Fibroblast of lung (primary cell): Measurements from ENCODE around the gene NDUFB7. TPM values are rescaled to one million over a fixed set of nuclear protein-coding genes. Genes with fewer than 3 reads are reported as not detected.

Source experiments
- DNase-seq, 2 donors: peaks; one replicate each; pipeline versions ENCODE4 v3.0.0 to v3.0.0-alpha.2; 2010; ENCODE audit warnings: low read depth in 2 of 2
- H2AFZ ChIP-seq: 2 replicates; pipeline ENCODE4 v1.5.1; 2012; ENCODE audit warnings: low read length, control low read depth, inconsistent platforms
- H3K27ac ChIP-seq: 2 replicates; pipeline ENCODE4 v1.5.1; 2011; ENCODE audit warnings: low read length, control low read depth; ENCODE audit not compliant: insufficient read depth
- H3K27me3 ChIP-seq: 2 replicates; pipeline ENCODE4 v1.5.1; 2011; ENCODE audit warnings: mild to moderate bottlenecking, low read length; ENCODE audit not compliant: control insufficient read depth, insufficient read depth
- H3K36me3 ChIP-seq: 2 replicates; pipeline ENCODE4 v1.5.1; 2011; ENCODE audit warnings: low read length; ENCODE audit not compliant: control insufficient read depth, insufficient read depth
- H3K4me1 ChIP-seq: 2 replicates; pipeline ENCODE4 v1.5.1; 2011; ENCODE audit warnings: low read length; ENCODE audit not compliant: control insufficient read depth, insufficient read depth; ENCODE audit errors: extremely low read depth
- H3K4me2 ChIP-seq: 2 replicates; pipeline ENCODE4 v1.5.1; 2011; ENCODE audit warnings: low read length, control low read depth; ENCODE audit not compliant: insufficient read depth; ENCODE audit errors: extremely low read depth
- H3K4me3 ChIP-seq, 4 experiments: fragments of 200-600 bp in 1 of 4; sonication (generic) in 1 of 4; replicated peaks in 1 of 4; 2 replicates each; pipeline ENCODE4 v1.5.1; 2011 to 2016; ENCODE audit warnings: low read length in 4 of 4, low read depth in 3 of 4, mild to moderate bottlenecking in 3 of 4, control low read depth in 2 of 4, inconsistent platforms in 1 of 4, mixed read lengths in 1 of 4; ENCODE audit not compliant: insufficient read depth in 1 of 4; ENCODE audit errors: control extremely low read depth in 1 of 4
- H3K79me2 ChIP-seq: 2 replicates; pipeline ENCODE4 v1.5.1; 2012; ENCODE audit warnings: mild to moderate bottlenecking, low read length, inconsistent platforms; ENCODE audit not compliant: control insufficient read depth, insufficient read depth
- H3K9ac ChIP-seq: 2 replicates; pipeline ENCODE4 v1.5.1; 2011; ENCODE audit warnings: mild to moderate bottlenecking, low read length, control low read depth; ENCODE audit not compliant: insufficient read depth
- H3K9me3 ChIP-seq: 2 replicates; pipeline ENCODE4 v1.5.1; 2012; ENCODE audit warnings: low read depth, low read length; ENCODE audit not compliant: control insufficient read depth, insufficient read depth
- H4K20me1 ChIP-seq: 2 replicates; pipeline ENCODE4 v1.5.1; 2011; ENCODE audit warnings: low read length; ENCODE audit not compliant: control insufficient read depth, insufficient read depth; ENCODE audit errors: extremely low read depth
- EZH2 ChIP-seq: IDR thresholded peaks from 2 replicates; pipeline ENCODE4 v1.5.1; 2012; ENCODE audit warnings: low read length, control low read depth, mild to moderate bottlenecking; ENCODE audit errors: missing control alignments
- polyA plus RNA-seq, 2 donors: library from polyadenylated mRNA; depleted of rRNA in 1 of 2; stranded (reverse) in 1 of 2; unstranded in 1 of 2; fragments of >200 nt; gene quantifications; 2 replicates each; pipeline ENCODE4 v1.2.1, GENCODE V29; 2011 to 2012; ENCODE audit warnings: missing spikeins in 1 of 2
- total RNA-seq: library from RNA; depleted of rRNA; stranded (reverse); fragments of >200 nt; gene quantifications from 2 replicates; pipeline ENCODE4 v1.2.1, GENCODE V29; 2014
- TF ChIP-seq, protein P1 (sequence below), 2 donors: IDR thresholded peaks in 1 of 2; conservative IDR thresholded peaks in 1 of 2; 1 replicate in 1 of 2; 2 replicates in 1 of 2; pipeline ENCODE4 v1.5.1; 2011 to 2012; ENCODE audit warnings: low read length in 2 of 2, control low read depth in 1 of 2, inconsistent platforms in 1 of 2, low read depth in 1 of 2, mild to moderate bottlenecking in 1 of 2

Gene NDUFB7
- total and polyA plus RNA-seq, 2 donors (not counting 1 experiment from before 2014, with no cell fraction given), result 100 to 253 TPM

DNA sequence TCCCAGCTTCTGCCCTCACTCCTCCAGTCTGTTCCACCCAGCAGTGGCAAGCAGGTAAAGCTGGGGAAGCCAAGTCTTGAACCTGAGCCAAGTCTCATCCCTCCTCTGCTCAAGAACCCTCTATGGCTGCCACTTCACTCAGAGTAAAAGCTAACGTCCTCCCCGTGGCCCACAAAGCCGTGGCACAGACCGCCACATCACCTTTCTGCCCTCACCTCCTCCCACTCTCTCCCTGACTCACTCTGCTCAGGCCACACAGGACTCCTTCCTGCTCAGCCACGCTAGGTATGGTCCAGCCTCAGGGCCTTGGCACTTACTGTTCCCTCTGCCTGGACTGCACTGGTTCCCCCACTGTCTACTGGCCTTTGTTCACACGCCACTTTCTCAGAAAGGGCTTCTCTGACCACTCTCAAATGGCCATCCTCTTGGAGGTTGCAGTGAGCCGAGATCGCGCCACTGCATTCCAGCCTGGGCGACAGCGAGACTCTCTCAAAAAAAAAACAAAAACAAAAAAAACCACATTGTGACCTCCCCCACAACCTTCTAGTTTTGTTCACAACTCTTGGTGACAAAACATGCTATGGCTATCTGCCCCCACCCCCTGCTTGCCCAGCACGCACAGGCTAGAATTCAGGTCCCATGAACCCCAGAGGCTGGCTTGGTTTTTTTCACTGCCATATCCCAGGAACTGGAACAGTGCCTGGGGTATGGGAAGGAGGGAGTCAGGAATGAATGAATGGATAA, 15.8 kb downstream of the NDUFB7 start:
- TF ChIP-seq EZH2, result no peak
- TF ChIP-seq, protein P1, sequence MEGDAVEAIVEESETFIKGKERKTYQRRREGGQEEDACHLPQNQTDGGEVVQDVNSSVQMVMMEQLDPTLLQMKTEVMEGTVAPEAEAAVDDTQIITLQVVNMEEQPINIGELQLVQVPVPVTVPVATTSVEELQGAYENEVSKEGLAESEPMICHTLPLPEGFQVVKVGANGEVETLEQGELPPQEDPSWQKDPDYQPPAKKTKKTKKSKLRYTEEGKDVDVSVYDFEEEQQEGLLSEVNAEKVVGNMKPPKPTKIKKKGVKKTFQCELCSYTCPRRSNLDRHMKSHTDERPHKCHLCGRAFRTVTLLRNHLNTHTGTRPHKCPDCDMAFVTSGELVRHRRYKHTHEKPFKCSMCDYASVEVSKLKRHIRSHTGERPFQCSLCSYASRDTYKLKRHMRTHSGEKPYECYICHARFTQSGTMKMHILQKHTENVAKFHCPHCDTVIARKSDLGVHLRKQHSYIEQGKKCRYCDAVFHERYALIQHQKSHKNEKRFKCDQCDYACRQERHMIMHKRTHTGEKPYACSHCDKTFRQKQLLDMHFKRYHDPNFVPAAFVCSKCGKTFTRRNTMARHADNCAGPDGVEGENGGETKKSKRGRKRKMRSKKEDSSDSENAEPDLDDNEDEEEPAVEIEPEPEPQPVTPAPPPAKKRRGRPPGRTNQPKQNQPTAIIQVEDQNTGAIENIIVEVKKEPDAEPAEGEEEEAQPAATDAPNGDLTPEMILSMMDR (conservative IDR thresholded peaks at IDR 0.05 in 1 of 2, IDR thresholded peaks at IDR 0.05 in 1 of 2; ENCODE audit: low read depth in 1 of 2, low read length in 2 of 2), result no peak
- Histone ChIP-seq H3K9ac (no peak overlapping the region), H4K20me1 (no peaks in the 10 kb centered on the region), H3K4me3 (peak overlapping the region in 1 of 4 experiments; percentile 22), H3K4me2 (peak overlapping the region; percentile 63), H3K4me1 (no peaks in the 10 kb centered on the region), H3K79me2 (peaks cover 2% of the 10 kb centered on the region), H3K27ac (no peak overlapping the region), H3K27me3 (no peaks in the 10 kb centered on the region), H3K36me3 (no peaks in the 10 kb centered on the region), H3K9me3 (no peaks in the 10 kb centered on the region), H2AFZ (no peak overlapping the region)
- peak in 1 of 2 donors; percentile 79 for DNase-seq

DNA sequence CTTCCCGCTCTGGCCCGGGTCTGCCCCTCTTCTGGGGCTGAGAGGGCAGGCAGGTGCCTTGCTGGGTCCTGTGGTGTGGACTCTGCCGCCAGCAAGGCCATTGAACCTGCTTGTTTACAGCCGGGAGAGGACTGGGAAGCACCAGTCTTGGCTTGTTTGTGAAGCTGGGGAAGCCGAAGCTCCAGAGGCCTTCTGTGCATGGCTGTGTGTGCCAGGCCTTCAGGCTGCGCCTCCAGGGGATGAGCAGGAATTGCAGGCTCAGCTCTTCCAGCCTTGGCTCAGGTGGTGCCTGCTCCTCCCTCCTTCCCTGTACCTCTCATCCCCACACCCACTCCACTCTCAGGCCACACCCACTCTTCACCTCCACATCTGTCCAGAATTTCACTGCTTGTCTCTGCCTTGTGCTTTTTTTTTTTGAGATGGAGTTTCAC, 17.5 kb downstream of the NDUFB7 start:
- no peak overlapping the region for H3K27ac ChIP-seq
- no peak overlapping the region for H3K9ac ChIP-seq
- no peak for DNase-seq
- H3K9me3 ChIP-seq, result no peaks in the 10 kb centered on the region
- no peak overlapping the region for H2AFZ ChIP-seq
- H4K20me1 ChIP-seq, result no peaks in the 10 kb centered on the region
- H3K4me2 ChIP-seq, result no peak overlapping the region
- TF ChIP-seq, protein P1 (conservative IDR thresholded peaks at IDR 0.05 in 1 of 2, IDR thresholded peaks at IDR 0.05 in 1 of 2; ENCODE audit: low read depth in 1 of 2, low read length in 2 of 2), result no peak
- no peak for TF ChIP-seq EZH2
- no peaks in the 10 kb centered on the region for H3K4me1 ChIP-seq
- H3K27me3 ChIP-seq, result no peaks in the 10 kb centered on the region
- H3K36me3 ChIP-seq, result no peaks in the 10 kb centered on the region
- H3K79me2 ChIP-seq, result no peaks in the 10 kb centered on the region
- H3K4me3 ChIP-seq, result no peak overlapping the region

DNA sequence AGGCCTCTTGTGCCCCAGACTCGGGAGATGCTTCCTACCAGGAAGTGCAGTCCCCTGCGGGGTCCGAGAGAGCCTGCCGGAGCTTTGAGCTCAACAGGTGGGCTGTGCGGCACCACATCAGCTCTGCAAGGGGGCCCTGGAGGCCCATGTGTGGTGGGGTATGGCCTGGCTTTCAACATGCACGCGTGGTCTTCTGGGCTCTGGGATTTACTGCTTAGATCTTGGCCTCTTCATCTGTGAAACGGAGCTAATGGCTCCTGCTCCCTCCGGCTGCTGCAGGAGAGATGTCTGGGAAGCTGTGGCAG, 18.0 kb downstream of the NDUFB7 start:
- Histone ChIP-seq H3K36me3 (no peaks in the 10 kb centered on the region), H3K9ac (no peak overlapping the region), H3K4me3 (no peak overlapping the region), H3K27me3 (no peaks in the 10 kb centered on the region), H3K79me2 (no peaks in the 10 kb centered on the region), H4K20me1 (no peaks in the 10 kb centered on the region), H3K4me2 (no peak overlapping the region), H2AFZ (no peak overlapping the region), H3K27ac (no peak overlapping the region), H3K9me3 (no peaks in the 10 kb centered on the region), H3K4me1 (no peaks in the 10 kb centered on the region)
- TF ChIP-seq, protein P1 (conservative IDR thresholded peaks at IDR 0.05 in 1 of 2, IDR thresholded peaks at IDR 0.05 in 1 of 2; ENCODE audit: low read depth in 1 of 2, low read length in 2 of 2), result no peak
- TF ChIP-seq EZH2, result no peak
- DNase-seq, result no peak
